Transverse colon (tissue), 4 donors: Measurements from ENCODE around the gene ANK3. TPM values are rescaled to one million over a fixed set of nuclear protein-coding genes. Genes with fewer than 3 reads are reported as not detected.
A peak's percentile ranks its signal among the peaks of the same experiment; 100 is the strongest.
"Not testable (repeated sequence)": the region's sequence is repeated elsewhere in the genome, so short reads cannot be mapped to it uniquely, and the experiment has no call there.

Source experiments
- DNase-seq: peaks from one replicate; pipeline ENCODE4 v3.0.0-alpha.2; 2019
- H3K27ac ChIP-seq, 4 donors: fragments of 200-600 bp; sonication (generic); 2 replicates each; pipeline ENCODE4 v1.5.1; 2016 to 2018; ENCODE audit warnings: inconsistent platforms in 4 of 4
- H3K27me3 ChIP-seq: fragments of 200-600 bp; sonication (generic); 2 replicates; pipeline ENCODE4 v1.5.1; 2017; ENCODE audit warnings: inconsistent platforms
- H3K36me3 ChIP-seq, 4 donors: fragments of 200-600 bp; sonication (generic); 2 replicates each; pipeline ENCODE4 v1.5.1; 2017 to 2019; ENCODE audit warnings: inconsistent platforms in 4 of 4
- H3K4me1 ChIP-seq, 4 donors: fragments of 200-600 bp; sonication (generic); 2 replicates each; pipeline ENCODE4 v1.5.1; 2017 to 2020; ENCODE audit warnings: inconsistent platforms in 4 of 4
- H3K4me3 ChIP-seq, 4 donors: fragments of 200-600 bp; sonication (generic); 1 replicate in 1 of 4; 2 replicates in 3 of 4; pipeline versions ENCODE4 v1.5.1 to v1.6.1; 2017 to 2019; ENCODE audit warnings: inconsistent platforms in 4 of 4
- H3K9me3 ChIP-seq, 2 donors: fragments of 200-600 bp; sonication (generic); 2 replicates each; pipeline ENCODE4 v1.5.1; 2017 to 2019; ENCODE audit warnings: inconsistent platforms in 2 of 2
- CTCF ChIP-seq, 5 experiments: fragments of 200-600 bp in 3 of 5; fragments of 450-650 bp in 2 of 5; sonication (generic) in 3 of 5; IDR thresholded peaks; 1 replicate in 2 of 5; 2 replicates in 3 of 5; pipeline ENCODE4 v1.5.1; 2016 to 2017; ENCODE audit warnings: antibody characterized with exemption in 5 of 5, inconsistent platforms in 3 of 5, mild to moderate bottlenecking in 2 of 5, moderate library complexity in 1 of 5
- EP300 ChIP-seq: sonication (generic); formaldehyde crosslinking; IDR thresholded peaks from one replicate; pipeline ENCODE4 v1.6.1; 2017; ENCODE audit warnings: antibody characterized with exemption, low read depth
- POLR2A ChIP-seq: fragments of 450-650 bp; IDR thresholded peaks from one replicate; pipeline ENCODE4 v1.6.1; 2016; ENCODE audit warnings: antibody characterized with exemption, mild to moderate bottlenecking, moderate library complexity
- POLR2AphosphoS5 ChIP-seq, 3 donors: sonication (generic); formaldehyde crosslinking; IDR thresholded peaks; one replicate each; pipeline ENCODE4 v1.6.1; 2016; ENCODE audit warnings: antibody characterized with exemption in 3 of 3
- WGBS, 2 donors: methylation state at CpG; one replicate each; pipeline ENCODE4 v1.1.5; 2018; ENCODE audit warnings: low coverage in 1 of 2; 5-methylcytosine and 5-hydroxymethylcytosine counted together
- in situ Hi-C, 4 donors: fragments of 200-750 bp; cut with MboI; loops; one replicate each; pipeline versions ENCODE4 v1.15.0 to v1.15.1; 2017; ENCODE audit warnings: low sequenced_read_pairs in 3 of 4, low pct_ligation_motif_present in 1 of 4, low pct_unique_long_range_greater_than_20kb in 1 of 4
- intact Hi-C: fragments of 100-400 bp; cut with DNase I; formaldehyde crosslinking; loops from one replicate; pipeline ENCODE4 v1.15.1; 2023; ENCODE audit warnings: low total_unique reads
- total RNA-seq, 4 donors: library from RNA; depleted of rRNA; stranded (reverse); fragments of >200 nt; gene quantifications; one replicate each; pipeline ENCODE4 v1.1.0, GENCODE V29; 2016

Gene ANK3
- total RNA-seq, 4 donors from 2014 or later: 41.2 to 230 (median 172) TPM

GRCh38 chr10:60041489-60042133, 348.1 kb downstream of the ANK3 start:
- intact Hi-C loops: no loop called here
- WGBS, 2 donors: 40 to 58% methylated on average over 3 of the region's 3 CpGs

GRCh38 chr10:60040014-60040662, 349.5 kb downstream of the ANK3 start:
- intact Hi-C loops: no loop called here
- Histone ChIP-seq H3K9me3 (no peaks in the 10 kb centered on the region), H3K4me1 (peaks cover 0 to 50% (median 34%) of the 10 kb centered on the region in 4 donors), H3K36me3 (no peaks in the 10 kb centered on the region), H3K4me3 (no peak overlapping the region), H3K27ac (peak overlapping the region in 2 of 4 donors; percentile 35 to 70), H3K27me3 (no peaks in the 10 kb centered on the region)
- no peak for DNase-seq
- 43 to 47% methylated on average over 3 of the region's 3 CpGs for whole genome bisulfite sequencing, 2 donors
- TF ChIP-seq POLR2A: no peak
- no peak for TF ChIP-seq EP300
- no peak for TF ChIP-seq CTCF (IDR thresholded peaks at IDR 0.05)
- TF ChIP-seq POLR2AphosphoS5 (IDR thresholded peaks at IDR 0.05): no peak
- in situ Hi-C loops: loop anchor here (10.0 to 25.0 kb wide), 4 partner anchors 185 to 803 kb away; no protein-coding TSS in a partner anchor

More at GRCh38 chr10:60041489-60042133, 348.1 kb downstream of the ANK3 start:
- Histone ChIP-seq H3K4me3 (no peak overlapping the region), H3K27me3 (no peaks in the 10 kb centered on the region), H3K4me1 (peaks cover 0 to 58% (median 34%) of the 10 kb centered on the region in 4 donors), H3K27ac (peak overlapping the region; percentile 55 to 70 (median 63)), H3K36me3 (no peaks in the 10 kb centered on the region), H3K9me3 (no peaks in the 10 kb centered on the region)
- no peak for DNase-seq
- TF ChIP-seq CTCF (IDR thresholded peaks at IDR 0.05) (no peak), POLR2A (no peak), POLR2AphosphoS5 (IDR thresholded peaks at IDR 0.05) (no peak), EP300 (no peak)
- in situ Hi-C loops: loop anchor here (10.0 to 25.0 kb wide), 4 partner anchors 187 to 804 kb away; no protein-coding TSS in a partner anchor

- no peak overlapping the region for H3K4me3 ChIP-seq
- TF ChIP-seq POLR2AphosphoS5 (IDR thresholded peaks at IDR 0.05) (no peak), EP300 (no peak), POLR2A (no peak), CTCF (IDR thresholded peaks at IDR 0.05) (no peak)
- peaks cover 0 to 31% (median 16%) of the 10 kb centered on the region in 4 donors for H3K4me1 ChIP-seq
- no peaks in the 10 kb centered on the region for H3K9me3 ChIP-seq
- DNase-seq: no peak
- no peaks in the 10 kb centered on the region for H3K36me3 ChIP-seq
- intact Hi-C loops: no loop called here
- no peaks in the 10 kb centered on the region for H3K27me3 ChIP-seq
- 83% methylated on average over 1 of the region's 1 CpG; no CpG with 5 or more reads in 1 of the 2 donors for WGBS, 2 donors
- H3K27ac ChIP-seq: no peak overlapping the region
- in situ Hi-C loops: loop anchor here (10.0 to 25.0 kb wide), 6 partner anchors 199 to 799 kb away; no protein-coding TSS in a partner anchor
These were observed 353.7 kb downstream of the ANK3 start for GRCh38 chr10:60035984-60036383.

- 61 to 67% methylated on average over 2 to 5 of the region's 5 CpGs for WGBS, 2 donors
- intact Hi-C loops, H3K36me3 ChIP-seq, H3K9me3 ChIP-seq, H3K27me3 ChIP-seq, DNase-seq, H3K27ac ChIP-seq, H3K4me3 ChIP-seq: not testable (repeated sequence)
- in situ Hi-C loops: loop anchor here (10.0 to 25.0 kb wide), 6 partner anchors 198 to 798 kb away; no protein-coding TSS in a partner anchor
- peaks cover 0 to 25% (median 11%) of the 10 kb centered on the region in 4 donors for H3K4me1 ChIP-seq
These were observed 354.3 kb downstream of the ANK3 start for GRCh38 chr10:60035375-60035774.
